GM12864 (cell line): ENCODE data around the gene HMOX2.

Experiments used
- DNase-seq: peaks from one replicate; pipeline ENCODE4 v3.0.0-alpha.2; 2011; ENCODE audit warnings: low read depth
- H3K4me3 ChIP-seq: 2 replicates; pipeline ENCODE4 v1.5.1; 2011; ENCODE audit warnings: mild to moderate bottlenecking, low read depth, low read length, control low read depth
- TF ChIP-seq, protein P1 (sequence below): IDR thresholded peaks from 2 replicates; pipeline ENCODE4 v1.5.1; 2011; ENCODE audit warnings: low read depth, mild to moderate bottlenecking, moderate library complexity, low read length, control low read depth, inconsistent platforms; ENCODE audit errors: missing control alignments

HMOX2 gene

GRCh38 chr16:4452674-4453073 lies 23.5 kb upstream of the HMOX2 start:
- H3K4me3 ChIP-seq: no peak overlapping the region
- TF ChIP-seq, protein P1, sequence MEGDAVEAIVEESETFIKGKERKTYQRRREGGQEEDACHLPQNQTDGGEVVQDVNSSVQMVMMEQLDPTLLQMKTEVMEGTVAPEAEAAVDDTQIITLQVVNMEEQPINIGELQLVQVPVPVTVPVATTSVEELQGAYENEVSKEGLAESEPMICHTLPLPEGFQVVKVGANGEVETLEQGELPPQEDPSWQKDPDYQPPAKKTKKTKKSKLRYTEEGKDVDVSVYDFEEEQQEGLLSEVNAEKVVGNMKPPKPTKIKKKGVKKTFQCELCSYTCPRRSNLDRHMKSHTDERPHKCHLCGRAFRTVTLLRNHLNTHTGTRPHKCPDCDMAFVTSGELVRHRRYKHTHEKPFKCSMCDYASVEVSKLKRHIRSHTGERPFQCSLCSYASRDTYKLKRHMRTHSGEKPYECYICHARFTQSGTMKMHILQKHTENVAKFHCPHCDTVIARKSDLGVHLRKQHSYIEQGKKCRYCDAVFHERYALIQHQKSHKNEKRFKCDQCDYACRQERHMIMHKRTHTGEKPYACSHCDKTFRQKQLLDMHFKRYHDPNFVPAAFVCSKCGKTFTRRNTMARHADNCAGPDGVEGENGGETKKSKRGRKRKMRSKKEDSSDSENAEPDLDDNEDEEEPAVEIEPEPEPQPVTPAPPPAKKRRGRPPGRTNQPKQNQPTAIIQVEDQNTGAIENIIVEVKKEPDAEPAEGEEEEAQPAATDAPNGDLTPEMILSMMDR: no peak
- no peak for DNase-seq

DNA sequence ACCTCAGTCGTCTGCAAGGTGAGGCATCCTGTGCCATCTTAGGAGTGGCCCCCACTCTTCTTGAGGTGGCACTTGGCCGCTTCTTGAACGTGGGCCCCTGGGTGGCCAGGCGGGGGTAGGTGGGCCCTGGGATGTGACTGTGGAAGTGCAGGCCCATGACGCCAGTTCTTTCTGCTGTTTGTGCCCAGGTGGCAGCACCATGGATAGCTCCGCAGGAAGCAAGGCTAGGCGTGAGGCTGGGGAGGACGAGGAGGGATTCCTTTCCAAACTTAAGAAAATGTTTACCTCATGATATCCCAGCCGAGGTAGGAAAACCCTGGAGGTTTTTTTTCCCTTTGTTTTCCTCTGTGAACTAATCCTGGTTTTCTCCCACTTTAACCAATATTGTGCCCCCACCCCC lies 21.6 kb upstream of the HMOX2 start:
- no peak for DNase-seq
- TF ChIP-seq, protein P1: no peak
- H3K4me3 ChIP-seq: no peak overlapping the region

GRCh38 chr16:4455081-4455480 lies 21.1 kb upstream of the HMOX2 start:
- H3K4me3 ChIP-seq: no peak overlapping the region
- DNase-seq: no peak
- TF ChIP-seq, protein P1: no peak

DNA sequence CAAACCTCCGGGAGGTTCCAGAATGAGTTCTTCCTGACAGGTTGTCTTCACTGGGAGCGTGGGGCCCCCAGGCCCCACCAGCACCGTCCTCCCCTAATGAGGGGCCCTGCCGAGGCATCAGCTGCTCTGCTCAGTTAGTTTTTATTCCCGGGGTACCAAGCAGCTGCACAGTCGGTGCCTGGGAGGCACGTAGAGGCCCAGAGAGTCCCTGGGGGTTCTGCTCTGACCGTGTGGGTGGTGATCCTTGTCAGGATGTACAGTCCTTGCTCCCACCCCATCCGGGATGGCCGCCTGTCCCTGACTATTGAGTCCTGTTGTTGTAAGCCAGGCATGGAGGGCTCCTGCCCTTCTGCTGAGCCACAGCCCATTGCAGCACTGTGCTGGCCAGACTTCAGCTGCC lies 20.2 kb upstream of the HMOX2 start:
- H3K4me3 ChIP-seq: no peak overlapping the region
- DNase-seq: no peak
- TF ChIP-seq, protein P1: no peak

DNA sequence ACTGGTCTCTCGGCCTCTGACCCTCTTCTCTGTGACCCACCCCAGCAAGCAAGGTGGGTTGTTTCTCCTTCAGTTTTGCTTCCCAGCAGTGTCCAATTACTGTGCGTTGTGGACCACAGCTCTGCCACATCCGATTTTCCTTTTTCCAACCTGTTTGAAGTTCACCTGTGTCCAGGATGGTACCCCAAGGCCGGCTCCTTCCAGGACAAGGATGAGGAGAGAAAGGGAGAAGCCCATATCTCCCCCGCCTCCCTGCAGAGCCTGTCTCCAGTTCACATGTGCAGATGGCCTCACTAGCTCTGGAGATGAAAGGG lies 15.3 kb upstream of the HMOX2 start:
- H3K4me3 ChIP-seq: no peak overlapping the region
- TF ChIP-seq, protein P1: no peak

GRCh38 chr16:4461250-4462085 lies 14.7 kb upstream of the HMOX2 start:
- TF ChIP-seq, protein P1: no peak
- DNase-seq: no peak

More for the DNA sequence above, 15.3 kb upstream of the HMOX2 start:
- DNase-seq: no peak

More at GRCh38 chr16:4461250-4462085, 14.7 kb upstream of the HMOX2 start:
- H3K4me3 ChIP-seq: no peak overlapping the region
